Kidney (tissue), 14 donors: ENCODE measurements around the gene NUP214. TPM values are rescaled to one million over a fixed set of nuclear protein-coding genes. Genes with fewer than 3 reads are reported as not detected.

ENCODE experiments used
- DNase-seq, 5 donors: peaks; one replicate each; pipeline ENCODE4 v3.0.0-alpha.2; 2013 to 2020
- FAIRE-seq: peaks from 2 replicates; lab custom pipeline; 2012; peaks lifted over from hg19 to GRCh38; lab: Jason Lieb, UNC
- H3K27ac ChIP-seq, 2 donors: one replicate each; pipeline ENCODE4 v1.7.0; 2013; ENCODE audit warnings: low read depth in 2 of 2, low read length in 2 of 2, inconsistent platforms in 1 of 2
- H3K27me3 ChIP-seq: one replicate; pipeline ENCODE4 v1.7.1; 2013; ENCODE audit warnings: low read length, inconsistent platforms; ENCODE audit not compliant: control insufficient read depth, insufficient read depth
- H3K36me3 ChIP-seq, 3 donors: one replicate each; pipeline versions ENCODE4 v1.7.0 to v1.7.1; 2013; ENCODE audit warnings: low read length in 3 of 3, control low read depth in 1 of 3, inconsistent platforms in 1 of 3; ENCODE audit not compliant: insufficient read depth in 3 of 3, control insufficient read depth in 2 of 3
- H3K4me1 ChIP-seq, 3 donors: one replicate each; pipeline versions ENCODE4 v1.7.0 to v1.7.1; 2013; ENCODE audit warnings: low read length in 3 of 3, inconsistent platforms in 1 of 3, low read depth in 1 of 3; ENCODE audit not compliant: control insufficient read depth in 2 of 3, insufficient read depth in 2 of 3
- H3K4me3 ChIP-seq, 3 donors: one replicate each; pipeline versions ENCODE4 v1.7.0 to v1.8.1; 2013; ENCODE audit warnings: low read length in 3 of 3, control low read depth in 1 of 3, inconsistent platforms in 1 of 3
- H3K9ac ChIP-seq, 3 donors: one replicate each; pipeline versions ENCODE4 v1.7.0 to v1.7.1; 2013; ENCODE audit warnings: low read length in 3 of 3, control low read depth in 1 of 3, inconsistent platforms in 1 of 3
- H3K9me3 ChIP-seq, 3 donors: one replicate each; pipeline versions ENCODE4 v1.7.0 to v1.7.1; 2013; ENCODE audit warnings: low read length in 3 of 3, control low read depth in 1 of 3, inconsistent platforms in 1 of 3; ENCODE audit not compliant: control insufficient read depth in 2 of 3, insufficient read depth in 1 of 3
- CTCF ChIP-seq: IDR thresholded peaks from 3 replicates; pipeline ENCODE4 v1.5.1; 2012; ENCODE audit warnings: mild to moderate bottlenecking, moderate library complexity, borderline replicate concordance; ENCODE audit not compliant: insufficient read depth; ENCODE audit errors: extremely low read depth
- intact Hi-C: fragments of 100-400 bp; cut with DNase I; formaldehyde crosslinking; loops from one replicate; pipeline ENCODE4 v1.11.1; 2022
- polyA plus RNA-seq: library from polyadenylated mRNA; stranded (reverse); fragments of 350-450 nt; fragmentation: Illumina TruSeq; extraction: RNeasy Lipid Tissue Mini Kit (QIAGEN cat#74804); gene quantifications from one replicate; pipeline ENCODE4 v1.2.3, GENCODE V29; 2014; ENCODE audit warnings: low read depth, low replicate concordance; ENCODE audit not compliant: insufficient read depth
- total RNA-seq: library from RNA; stranded (reverse); fragmentation: NEBNext Ultra II Directional; extraction: Animal tissue kit (Norgen Biotek cat#: 25700); gene quantifications from one replicate; pipeline ENCODE4 v1.2.1, GENCODE V29; 2021
- donor health status: control.
- donor health status: control.
- donor health status: control.
- donor health status: control.
- donor health status: control.
- donor health status: DM: yes; HTN: yes; CAD: no.
- donor health status: Normal renal cell carcinoma (clear cell type).

The NUP214 gene
- total and polyA plus RNA-seq, 2 donors from 2014 or later, result 28.4 to 75.3 TPM

GRCh38 chr9:131142160-131142559 lies 16.8 kb downstream of the NUP214 start:
- no peak overlapping the region for H3K9ac ChIP-seq
- FAIRE-seq (no peak), DNase-seq (no peak)
- H3K4me1 ChIP-seq, result no peaks in the 10 kb centered on the region
- no peak for TF ChIP-seq CTCF
- H3K27ac ChIP-seq, result no peak overlapping the region
- no peak overlapping the region for H3K4me3 ChIP-seq
- H3K9me3 ChIP-seq, result no peaks in the 10 kb centered on the region
- H3K27me3 ChIP-seq, result no peaks in the 10 kb centered on the region
- peaks cover 25 to 66% (median 64%) of the 10 kb centered on the region in 3 donors for H3K36me3 ChIP-seq
- intact Hi-C loops, result no loop called here

GRCh38 chr9:131144201-131144600 lies 18.8 kb downstream of the NUP214 start:
- H3K36me3 ChIP-seq, result peaks cover 30 to 71% (median 66%) of the 10 kb centered on the region in 3 donors
- H3K4me3 ChIP-seq, result no peak overlapping the region
- H3K9ac ChIP-seq, result no peak overlapping the region
- DNase-seq (no peak), FAIRE-seq (no peak)
- H3K9me3 ChIP-seq, result no peaks in the 10 kb centered on the region
- H3K27ac ChIP-seq, result no peak overlapping the region
- no peak for TF ChIP-seq CTCF
- H3K4me1 ChIP-seq, result no peaks in the 10 kb centered on the region
- H3K27me3 ChIP-seq, result no peaks in the 10 kb centered on the region
- intact Hi-C loops, result no loop called here

- Histone ChIP-seq H3K36me3 (peaks cover 27 to 71% (median 62%) of the 10 kb centered on the region in 3 donors), H3K4me3 (no peak overlapping the region), H3K4me1 (no peaks in the 10 kb centered on the region), H3K9me3 (no peaks in the 10 kb centered on the region), H3K27ac (no peak overlapping the region), H3K27me3 (no peaks in the 10 kb centered on the region), H3K9ac (no peak overlapping the region)
- intact Hi-C loops, result no loop called here
- no peak for FAIRE-seq
- TF ChIP-seq CTCF, result no peak
- no peak for DNase-seq
Measured at GRCh38 chr9:131145245-131145644, 19.9 kb downstream of the NUP214 start.

- Histone ChIP-seq H3K4me1 (no peaks in the 10 kb centered on the region), H3K36me3 (peaks cover 27 to 70% (median 60%) of the 10 kb centered on the region in 3 donors), H3K27me3 (no peaks in the 10 kb centered on the region), H3K9ac (no peak overlapping the region), H3K9me3 (no peaks in the 10 kb centered on the region), H3K4me3 (no peak overlapping the region), H3K27ac (no peak overlapping the region)
- intact Hi-C loops, result no loop called here
- DNase-seq, result no peak
- no peak for TF ChIP-seq CTCF
- FAIRE-seq, result no peak
Measured at GRCh38 chr9:131146186-131146585, 20.8 kb downstream of the NUP214 start.
